GM15510 (cell line): ENCODE results near the gene THAP10.

Experiments used
- POLR2A ChIP-seq: IDR thresholded peaks from 3 replicates; pipeline ENCODE4 v1.6.1; 2011; ENCODE audit warnings: borderline replicate concordance; ENCODE audit not compliant: insufficient read length; ENCODE audit errors: extremely low read depth

The THAP10 gene

GRCh38 chr15:70906842-70907241, 14.6 kb upstream of the THAP10 start:
- TF ChIP-seq POLR2A = no peak

- TF ChIP-seq POLR2A = no peak
Measured at GRCh38 chr15:70902107-70902506, 9.9 kb upstream of the THAP10 start.

GRCh38 chr15:70892912-70893560, 803 bp upstream of the THAP10 start:
- TF ChIP-seq POLR2A = no peak

- no peak for TF ChIP-seq POLR2A
Measured at GRCh38 chr15:70882361-70882760, 9.9 kb downstream of the THAP10 start.

GRCh38 chr15:70880781-70881180, 11.5 kb downstream of the THAP10 start:
- no peak for TF ChIP-seq POLR2A

- TF ChIP-seq POLR2A = no peak
Measured at GRCh38 chr15:70879401-70879800, 12.8 kb downstream of the THAP10 start.

- TF ChIP-seq POLR2A = no peak
Measured at GRCh38 chr15:70876683-70877082, 15.6 kb downstream of the THAP10 start.

- TF ChIP-seq POLR2A = no peak
Measured at GRCh38 chr15:70876011-70876410, 16.2 kb downstream of the THAP10 start.

- TF ChIP-seq POLR2A = no peak
Measured at GRCh38 chr15:70875001-70875782, 17.0 kb downstream of the THAP10 start.

GRCh38 chr15:70873232-70874054, 18.8 kb downstream of the THAP10 start:
- no peak for TF ChIP-seq POLR2A

- TF ChIP-seq POLR2A = no peak
Measured at GRCh38 chr15:70870051-70870450, 22.2 kb downstream of the THAP10 start.

GRCh38 chr15:70869346-70869745, 22.9 kb downstream of the THAP10 start:
- TF ChIP-seq POLR2A = no peak

- no peak for TF ChIP-seq POLR2A
Measured at GRCh38 chr15:70867911-70868467, 24.2 kb downstream of the THAP10 start.

- TF ChIP-seq POLR2A = no peak
Measured at GRCh38 chr15:70866982-70867641, 25.1 kb downstream of the THAP10 start.

GRCh38 chr15:70863450-70864218, 28.6 kb downstream of the THAP10 start:
- TF ChIP-seq POLR2A = no peak

GRCh38 chr15:70859998-70860397, 32.2 kb downstream of the THAP10 start:
- no peak for TF ChIP-seq POLR2A
